Body of pancreas (tissue), 4 donors: ENCODE results near the gene CYP26C1.

Experiments
- POLR2A ChIP-seq, 3 donors: fragments of 450-650 bp; IDR thresholded peaks; one replicate each; pipeline ENCODE4 v1.6.1; 2016; ENCODE audit warnings: antibody characterized with exemption in 3 of 3, mild to moderate bottlenecking in 2 of 3
- TF ChIP-seq, protein P1 (sequence below), 7 experiments: fragments of 450-650 bp in 4 of 7; fragments of 200-600 bp in 3 of 7; sonication (generic) in 3 of 7; IDR thresholded peaks; one replicate each; pipeline ENCODE4 v1.5.1; 2016 to 2019; ENCODE audit warnings: antibody characterized with exemption in 7 of 7

DNA sequence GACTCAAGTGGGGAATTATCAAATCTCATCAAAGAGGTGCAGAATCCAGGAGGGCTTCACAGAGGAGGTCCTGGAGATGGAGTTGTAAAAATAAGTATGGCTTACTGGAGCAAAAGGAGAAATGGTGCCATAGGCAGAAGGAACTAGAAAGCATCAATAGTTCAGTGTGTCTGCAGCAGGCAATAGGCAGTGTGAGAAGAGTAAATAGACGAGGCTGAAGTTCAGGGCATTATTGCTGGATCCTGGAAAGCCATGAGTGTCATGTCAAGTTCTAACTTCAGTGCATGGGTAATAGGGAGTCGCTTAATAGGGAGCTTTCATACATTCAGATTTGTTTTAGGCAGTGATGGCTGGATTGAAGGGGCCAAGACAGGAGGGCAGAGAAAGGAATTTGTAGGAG, 52.4 kb downstream of the CYP26C1 start:
- TF ChIP-seq, protein P1, sequence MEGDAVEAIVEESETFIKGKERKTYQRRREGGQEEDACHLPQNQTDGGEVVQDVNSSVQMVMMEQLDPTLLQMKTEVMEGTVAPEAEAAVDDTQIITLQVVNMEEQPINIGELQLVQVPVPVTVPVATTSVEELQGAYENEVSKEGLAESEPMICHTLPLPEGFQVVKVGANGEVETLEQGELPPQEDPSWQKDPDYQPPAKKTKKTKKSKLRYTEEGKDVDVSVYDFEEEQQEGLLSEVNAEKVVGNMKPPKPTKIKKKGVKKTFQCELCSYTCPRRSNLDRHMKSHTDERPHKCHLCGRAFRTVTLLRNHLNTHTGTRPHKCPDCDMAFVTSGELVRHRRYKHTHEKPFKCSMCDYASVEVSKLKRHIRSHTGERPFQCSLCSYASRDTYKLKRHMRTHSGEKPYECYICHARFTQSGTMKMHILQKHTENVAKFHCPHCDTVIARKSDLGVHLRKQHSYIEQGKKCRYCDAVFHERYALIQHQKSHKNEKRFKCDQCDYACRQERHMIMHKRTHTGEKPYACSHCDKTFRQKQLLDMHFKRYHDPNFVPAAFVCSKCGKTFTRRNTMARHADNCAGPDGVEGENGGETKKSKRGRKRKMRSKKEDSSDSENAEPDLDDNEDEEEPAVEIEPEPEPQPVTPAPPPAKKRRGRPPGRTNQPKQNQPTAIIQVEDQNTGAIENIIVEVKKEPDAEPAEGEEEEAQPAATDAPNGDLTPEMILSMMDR (IDR thresholded peaks at IDR 0.05): no peak
- TF ChIP-seq POLR2A (IDR thresholded peaks at IDR 0.05): no peak
